Stimulated activated CD8-positive, alpha-beta memory T cell treated with anti-CD3 and anti-CD28 coated beads, Interleukin-4, amount 100 ng/mL, for 24 hours (primary cell): ENCODE data around the gene TMEM217.

Experiments
- DNase-seq: peaks from one replicate; pipeline ENCODE4 v3.0.0-alpha.2; 2020; ENCODE audit warnings: low read depth

The TMEM217 gene

DNA sequence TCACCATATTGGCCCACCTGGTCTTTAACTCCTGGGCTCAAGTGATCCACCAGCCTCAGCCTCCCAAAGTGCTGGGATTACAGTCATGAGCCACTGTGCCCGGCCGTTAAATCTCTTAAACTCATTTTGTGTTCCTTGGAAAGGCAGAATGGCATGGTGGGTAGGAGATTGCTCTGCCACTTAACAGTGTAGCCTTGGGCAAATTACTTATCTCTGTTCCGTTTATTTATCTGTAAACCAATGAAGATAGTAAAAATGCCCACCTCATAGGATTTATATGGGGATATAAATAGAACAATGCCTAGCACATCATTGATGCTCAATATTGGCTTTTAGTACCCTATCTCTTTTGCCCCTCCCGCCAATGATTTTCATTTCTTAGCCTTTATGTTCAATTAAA is 95.2 kb downstream of the TMEM217 start:
- no peak for DNase-seq
